DMS 273 (cell line): ENCODE measurements around the gene HDC.

Source experiments
- DNase-seq: peaks from one replicate; lab custom pipeline; 2025; ENCODE audit not compliant: unreplicated experiment; lab: John Stamatoyannopoulos, UW

Gene HDC

GRCh38 chr15:50256188-50257041 is 9.1 kb downstream of the HDC start:
- peak; percentile 53 for DNase-seq

GRCh38 chr15:50252556-50252955 is 13.0 kb downstream of the HDC start:
- no peak for DNase-seq

- no peak for DNase-seq
These were observed 13.8 kb downstream of the HDC start for GRCh38 chr15:50251638-50252182.

GRCh38 chr15:50250760-50251394 is 14.6 kb downstream of the HDC start:
- no peak for DNase-seq

- DNase-seq = no peak
These were observed 15.8 kb downstream of the HDC start for GRCh38 chr15:50249704-50250103.

- DNase-seq = no peak
These were observed 16.4 kb downstream of the HDC start for GRCh38 chr15:50248994-50249582.

GRCh38 chr15:50247819-50248655 is 17.5 kb downstream of the HDC start:
- no peak for DNase-seq

- DNase-seq = no peak
These were observed 18.9 kb downstream of the HDC start for GRCh38 chr15:50246631-50247030.

- DNase-seq = no peak
These were observed 20.4 kb downstream of the HDC start for GRCh38 chr15:50244959-50245624.

- DNase-seq = no peak
These were observed 21.4 kb downstream of the HDC start for GRCh38 chr15:50244153-50244552.

- DNase-seq = no peak
These were observed 23.7 kb downstream of the HDC start for GRCh38 chr15:50241684-50242450.

- no peak for DNase-seq
These were observed 27.3 kb downstream of the HDC start for GRCh38 chr15:50238255-50238654.

GRCh38 chr15:50236433-50236832 is 29.1 kb downstream of the HDC start:
- no peak for DNase-seq

- DNase-seq = no peak
These were observed 29.7 kb downstream of the HDC start for GRCh38 chr15:50235794-50236193.

- peak; percentile 17 for DNase-seq
These were observed 30.8 kb downstream of the HDC start for GRCh38 chr15:50234764-50235163.

GRCh38 chr15:50233192-50233736 is 32.3 kb downstream of the HDC start:
- DNase-seq = no peak

- no peak for DNase-seq
These were observed 32.7 kb downstream of the HDC start for GRCh38 chr15:50232791-50233190.

GRCh38 chr15:50231761-50232160 is 33.8 kb downstream of the HDC start:
- DNase-seq = no peak

- DNase-seq = no peak
These were observed 36.2 kb downstream of the HDC start for GRCh38 chr15:50229336-50229735.
